ENCODE data around the gene SH2D3C.
A peak's percentile ranks its signal among the peaks of the same experiment; 100 is the strongest.

SH2D3C gene

GRCh38 chr9:127700594-127701255, 77.7 kb downstream of the SH2D3C start:
- DNase-seq (ENCODE audit: extremely low read depth in 1 of 2, low read depth in 1 of 2) = no peak

- no peak for DNase-seq (ENCODE audit: extremely low read depth in 1 of 2, low read depth in 1 of 2)
Measured at GRCh38 chr9:127700140-127700539, 78.3 kb downstream of the SH2D3C start.

GRCh38 chr9:127698985-127699670, 79.3 kb downstream of the SH2D3C start:
- DNase-seq (ENCODE audit: extremely low read depth in 1 of 2, low read depth in 1 of 2) = peak; percentile 74 to 91

- DNase-seq (ENCODE audit: extremely low read depth in 1 of 2, low read depth in 1 of 2) = no peak
Measured at GRCh38 chr9:127698386-127698785, 80.1 kb downstream of the SH2D3C start.

GRCh38 chr9:127697575-127697974, 80.9 kb downstream of the SH2D3C start:
- no peak for DNase-seq (ENCODE audit: extremely low read depth in 1 of 2, low read depth in 1 of 2)

GRCh38 chr9:127694890-127695720, 83.4 kb downstream of the SH2D3C start:
- no peak for DNase-seq (ENCODE audit: extremely low read depth in 1 of 2, low read depth in 1 of 2)

GRCh38 chr9:127693697-127694096, 84.8 kb downstream of the SH2D3C start:
- no peak for DNase-seq (ENCODE audit: extremely low read depth in 1 of 2, low read depth in 1 of 2)

GRCh38 chr9:127693143-127693542, 85.3 kb downstream of the SH2D3C start:
- DNase-seq (ENCODE audit: extremely low read depth in 1 of 2, low read depth in 1 of 2) = no peak

GRCh38 chr9:127692071-127692470, 86.4 kb downstream of the SH2D3C start:
- no peak for DNase-seq (ENCODE audit: extremely low read depth in 1 of 2, low read depth in 1 of 2)

GRCh38 chr9:127690735-127691134, 87.7 kb downstream of the SH2D3C start:
- no peak for DNase-seq (ENCODE audit: extremely low read depth in 1 of 2, low read depth in 1 of 2)

- no peak for DNase-seq (ENCODE audit: extremely low read depth in 1 of 2, low read depth in 1 of 2)
Measured at GRCh38 chr9:127689329-127690000, 89.0 kb downstream of the SH2D3C start.

All from stimulated activated CD8-positive, alpha-beta memory T cell treated with anti-CD3 and anti-CD28 coated beads, Interleukin-7, amount 100 ng/mL, for 48 hours (primary cell).